ENCODE results near the gene ZNF844.
A peak's percentile ranks its signal among the peaks of the same experiment; 100 is the strongest.

The ZNF844 gene

DNA sequence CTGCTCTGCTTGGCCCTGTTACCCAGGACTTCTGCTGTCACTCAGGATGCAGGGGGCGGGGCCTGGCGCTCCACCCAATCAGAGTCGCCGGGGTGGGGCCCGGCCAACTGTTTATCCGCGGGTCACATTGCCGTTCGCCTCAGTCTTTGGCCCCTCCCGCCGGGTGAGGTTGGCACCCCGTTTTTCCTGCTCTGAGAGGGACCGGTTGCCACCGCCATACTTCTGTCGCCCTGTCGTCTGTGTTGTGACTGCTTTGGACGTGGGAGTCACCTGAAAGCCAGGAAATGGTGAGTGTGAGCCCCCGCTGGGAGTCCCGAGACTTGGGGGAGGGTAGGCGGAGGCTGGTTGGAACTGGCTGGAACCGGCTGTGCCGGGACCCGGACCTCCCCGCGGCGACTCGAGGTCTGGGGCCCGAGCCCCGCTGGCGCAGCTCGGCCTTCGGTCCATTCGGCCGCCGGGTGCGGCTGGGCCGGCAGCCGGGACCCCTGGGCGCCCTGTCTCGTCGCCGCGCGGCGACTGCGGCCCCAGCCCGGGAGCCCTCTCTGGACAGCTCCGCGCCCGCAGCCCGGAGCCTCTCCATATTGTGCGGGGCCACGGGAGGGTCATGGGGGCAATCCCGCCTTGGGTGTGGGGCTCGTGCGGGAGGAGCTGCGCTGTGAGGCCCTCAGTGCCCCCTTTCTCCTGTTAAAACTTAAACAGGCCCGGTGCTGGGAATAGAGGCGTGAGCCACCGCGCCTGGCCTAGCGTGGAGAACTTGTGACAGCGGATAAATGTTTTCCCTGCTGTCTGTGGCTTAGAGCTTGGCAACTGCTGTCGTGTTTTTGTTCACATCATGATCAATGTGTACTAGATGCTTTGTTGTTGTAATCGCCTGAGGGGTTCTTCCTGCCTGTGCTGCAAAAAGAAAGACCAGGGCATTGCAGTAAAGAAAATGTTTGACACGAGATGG lies at the start of gene ZNF844:
ZNF844 (plus strand) TSS at position 142 of the 949 bp plus-strand sequence; CDS start at position 285, 143 bp downstream.
- H3K4me3 Mint-ChIP-seq = peak within 1 kb of the TSS; percentile 96
- peaks cover 3% of the 10 kb centered on the region in 2 donors for H3K9me3 Mint-ChIP-seq
- no peaks in the 10 kb centered on the region for H3K27me3 Mint-ChIP-seq
- ATAC-seq (replicated peaks) = peak; percentile 93 to 94
- peaks cover 11 to 22% of the 10 kb centered on the region in 2 donors for H3K4me1 Mint-ChIP-seq
- peak; percentile 90 for DNase-seq
- peaks cover 11 to 13% of the 10 kb centered on the region in 2 donors for H3K36me3 Mint-ChIP-seq
- H3K27ac Mint-ChIP-seq = peak within 1 kb of the TSS; percentile 98

DNA sequence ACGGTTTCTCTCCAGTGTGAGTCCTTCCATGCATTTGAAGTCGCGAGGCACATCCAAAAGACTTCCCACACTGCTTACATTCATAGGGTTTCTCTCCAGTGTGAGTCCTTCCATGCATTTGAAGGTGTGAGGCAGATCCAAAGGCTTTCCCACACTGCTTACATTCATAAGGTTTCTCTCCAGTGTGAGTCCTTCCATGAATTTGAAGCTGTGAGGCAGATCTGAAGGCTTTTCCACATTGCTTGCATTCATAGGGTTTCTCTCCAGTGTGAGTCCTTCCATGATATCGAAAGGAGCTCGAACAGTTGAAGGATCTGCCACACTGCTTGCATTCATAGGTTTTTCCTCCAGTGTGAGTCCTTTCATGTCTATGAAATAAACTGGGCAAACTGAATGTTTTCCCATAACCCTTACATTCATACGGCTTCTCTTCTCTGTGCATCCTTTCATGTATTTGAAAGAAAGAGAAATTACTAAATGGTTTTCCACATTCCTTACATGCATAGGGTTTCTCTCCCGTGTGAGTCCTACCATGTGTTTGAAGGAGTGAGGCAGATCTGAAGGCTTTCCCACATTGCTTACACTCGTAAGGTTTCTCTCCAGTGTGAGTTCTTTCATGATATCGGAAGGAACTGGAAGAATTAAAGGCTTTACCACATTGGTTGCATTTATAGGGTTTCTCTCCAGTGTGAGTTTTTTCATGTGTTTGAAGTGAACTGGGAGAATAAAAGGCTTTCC lies 49.3 kb upstream of the ZNF844 start:
- Mint-ChIP-seq H3K36me3 (peaks cover 64% of the 10 kb centered on the region in 2 donors), H3K9me3 (peaks cover 23 to 27% of the 10 kb centered on the region in 2 donors), H3K4me1 (peaks cover 0 to 5% of the 10 kb centered on the region in 2 donors), H3K27ac (no peak overlapping the region), H3K27me3 (no peaks in the 10 kb centered on the region), H3K4me3 (no peak overlapping the region)
- ATAC-seq (replicated peaks) (no peak), DNase-seq (no peak)

DNA sequence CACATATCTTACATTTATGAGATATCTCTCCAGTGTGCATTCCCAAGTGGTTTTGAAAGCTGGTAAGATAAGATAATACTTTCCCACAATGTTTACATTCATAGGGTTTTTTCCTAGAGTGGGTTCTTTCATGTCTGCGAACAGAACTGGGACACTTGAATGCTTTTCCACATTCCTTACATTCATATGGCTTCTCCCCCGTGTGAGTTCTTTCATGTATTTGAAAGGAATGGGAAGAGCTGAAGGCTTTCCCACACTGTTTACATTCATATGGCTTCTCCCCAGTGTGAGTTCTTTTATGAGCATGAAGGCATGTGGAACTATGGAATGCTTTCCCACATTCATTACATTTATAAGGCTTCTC lies 48.8 kb upstream of the ZNF844 start:
- no peak for DNase-seq
- peaks cover 0 to 2% of the 10 kb centered on the region in 2 donors for H3K4me1 Mint-ChIP-seq
- no peak for ATAC-seq (replicated peaks)
- peaks cover 23 to 24% of the 10 kb centered on the region in 2 donors for H3K9me3 Mint-ChIP-seq
- H3K27ac Mint-ChIP-seq = no peak overlapping the region
- H3K4me3 Mint-ChIP-seq = no peak overlapping the region
- peaks cover 62% of the 10 kb centered on the region in 2 donors for H3K36me3 Mint-ChIP-seq
- no peaks in the 10 kb centered on the region for H3K27me3 Mint-ChIP-seq

DNA sequence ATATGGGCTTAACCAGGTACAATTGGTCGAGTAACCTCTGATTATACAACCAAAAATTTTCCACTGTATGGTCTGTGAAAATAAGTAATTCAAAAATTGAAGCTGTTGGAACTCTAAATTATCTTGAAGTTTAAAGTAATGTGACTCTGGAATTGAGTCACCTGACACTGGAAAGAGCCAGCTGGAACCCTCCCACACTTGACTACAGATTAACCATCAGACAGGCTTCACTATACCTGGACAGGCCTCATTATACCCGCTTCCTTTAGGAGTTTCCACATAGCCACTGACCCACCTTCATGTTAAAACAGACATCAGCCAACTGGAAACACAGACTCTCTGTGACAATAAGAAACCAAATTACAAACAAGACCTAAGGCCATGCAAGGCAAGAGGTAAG lies 30.3 kb upstream of the ZNF844 start:
- ATAC-seq (replicated peaks) (no peak), DNase-seq (no peak)
- peaks cover 15 to 30% of the 10 kb centered on the region in 2 donors for H3K4me1 Mint-ChIP-seq
- H3K36me3 Mint-ChIP-seq = peaks cover 0 to 5% of the 10 kb centered on the region in 2 donors
- no peaks in the 10 kb centered on the region for H3K9me3 Mint-ChIP-seq
- H3K27me3 Mint-ChIP-seq = no peaks in the 10 kb centered on the region
- peak overlapping the region; percentile 32 to 39 for H3K4me3 Mint-ChIP-seq
- H3K27ac Mint-ChIP-seq = no peak overlapping the region

DNA sequence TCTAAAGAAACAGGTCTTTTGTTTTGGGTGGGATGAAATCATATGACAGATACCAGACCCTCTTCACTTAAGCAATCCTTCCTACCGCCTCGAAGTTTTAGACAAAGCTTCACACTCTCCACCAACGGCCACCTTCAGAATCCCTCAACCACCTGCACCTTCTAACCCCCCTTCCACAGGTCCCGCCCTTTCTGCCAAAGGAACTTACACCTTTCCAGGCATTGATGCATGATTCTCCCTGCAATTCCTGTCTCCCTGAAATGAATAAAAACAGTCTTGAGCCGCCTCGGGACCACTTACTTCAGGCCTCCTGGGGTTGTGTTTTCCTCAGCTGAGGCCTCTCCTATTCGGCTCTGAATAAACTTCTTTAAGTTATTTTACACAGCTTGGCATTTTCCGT lies 29.9 kb upstream of the ZNF844 start:
- no peaks in the 10 kb centered on the region for H3K9me3 Mint-ChIP-seq
- DNase-seq = no peak
- ATAC-seq (replicated peaks) = no peak
- peak overlapping the region; percentile 32 to 39 for H3K4me3 Mint-ChIP-seq
- no peak overlapping the region for H3K27ac Mint-ChIP-seq
- H3K36me3 Mint-ChIP-seq = peaks cover 3 to 4% of the 10 kb centered on the region in 2 donors
- no peaks in the 10 kb centered on the region for H3K27me3 Mint-ChIP-seq
- peaks cover 15 to 30% of the 10 kb centered on the region in 2 donors for H3K4me1 Mint-ChIP-seq

DNA sequence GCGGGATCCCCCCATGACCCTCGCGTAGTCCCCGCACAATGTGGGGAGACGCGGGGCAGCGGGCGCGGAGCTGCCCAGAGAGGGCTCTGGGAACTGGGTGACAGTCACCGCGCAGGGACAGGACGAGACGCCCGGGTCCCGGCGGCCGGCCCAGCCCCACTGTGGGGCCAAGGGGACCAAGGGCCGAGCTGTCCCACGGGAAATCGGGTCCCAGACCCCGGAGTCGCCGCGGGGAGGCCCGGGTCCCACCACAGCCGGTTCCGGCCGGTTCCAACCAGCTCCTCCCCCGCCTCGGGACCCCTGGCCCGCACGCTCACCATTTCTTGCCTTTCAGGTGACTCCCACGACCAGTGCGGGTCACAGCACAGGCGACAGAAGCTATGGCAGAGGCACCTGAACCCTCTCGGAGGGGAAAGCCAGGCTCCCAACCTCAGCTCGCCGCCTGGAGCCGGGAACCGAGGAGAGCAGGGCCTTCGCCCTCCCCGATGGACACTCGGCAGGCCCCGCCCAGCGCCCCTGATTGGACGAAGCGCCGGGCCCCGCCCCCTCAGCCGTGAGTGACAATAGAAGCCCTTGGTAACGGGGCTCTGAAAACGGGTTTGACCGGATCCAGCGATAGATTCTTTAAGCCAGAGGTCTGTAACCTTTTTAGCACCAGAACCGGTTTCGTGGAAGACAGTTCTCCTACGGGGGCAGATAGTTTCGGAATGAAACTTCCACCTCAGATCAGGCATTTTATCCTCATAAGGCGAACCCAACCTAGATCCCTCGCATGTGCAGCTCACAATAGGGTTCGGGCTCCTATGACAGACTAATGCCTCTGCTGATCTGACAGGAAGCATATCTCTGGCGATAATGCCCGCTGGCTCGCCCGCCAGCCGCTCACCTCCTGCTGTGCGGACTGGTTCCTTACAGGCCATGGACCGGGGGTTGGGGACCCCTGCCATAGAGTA lies 29.0 kb upstream of the ZNF844 start, which contains the start of gene ZNF433:
ZNF433 (minus strand) TSS at position 460 of the 953 bp plus-strand sequence; CDS start at position 320, 140 bp downstream.
- Mint-ChIP-seq H3K27ac (peak within 1 kb of the TSS; percentile 97), H3K27me3 (no peaks in the 10 kb centered on the region), H3K36me3 (peaks cover 2 to 3% of the 10 kb centered on the region in 2 donors), H3K4me1 (peaks cover 15 to 30% of the 10 kb centered on the region in 2 donors), H3K4me3 (peak within 1 kb of the TSS; percentile 94 to 95), H3K9me3 (no peaks in the 10 kb centered on the region)
- peak; percentile 97 to 98 for ATAC-seq (replicated peaks)
- peak; percentile 83 for DNase-seq

DNA sequence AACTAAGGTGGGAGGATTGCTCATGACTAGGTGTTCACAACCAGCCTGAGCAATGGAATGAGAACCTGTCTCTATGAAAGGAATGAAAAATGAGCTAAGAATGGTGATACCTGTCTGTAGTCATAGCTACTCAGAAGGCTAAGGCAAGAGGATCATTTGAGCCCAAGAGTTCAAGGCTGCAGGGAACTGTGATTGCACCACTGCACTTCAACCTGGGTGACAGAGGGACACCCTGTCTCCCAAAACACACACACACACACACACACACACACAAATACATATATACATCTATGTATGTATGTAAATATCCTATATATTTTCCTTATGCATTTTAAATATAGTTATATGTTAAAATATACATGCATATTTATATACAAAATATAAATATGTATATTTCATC lies 21.6 kb upstream of the ZNF844 start:
- no peak for ATAC-seq (replicated peaks)
- Mint-ChIP-seq H3K36me3 (peaks cover 24 to 47% of the 10 kb centered on the region in 2 donors), H3K27me3 (no peaks in the 10 kb centered on the region), H3K27ac (no peak overlapping the region), H3K4me3 (no peak overlapping the region), H3K4me1 (no peaks in the 10 kb centered on the region), H3K9me3 (peaks cover 16 to 19% of the 10 kb centered on the region in 2 donors)
- DNase-seq = no peak

DNA sequence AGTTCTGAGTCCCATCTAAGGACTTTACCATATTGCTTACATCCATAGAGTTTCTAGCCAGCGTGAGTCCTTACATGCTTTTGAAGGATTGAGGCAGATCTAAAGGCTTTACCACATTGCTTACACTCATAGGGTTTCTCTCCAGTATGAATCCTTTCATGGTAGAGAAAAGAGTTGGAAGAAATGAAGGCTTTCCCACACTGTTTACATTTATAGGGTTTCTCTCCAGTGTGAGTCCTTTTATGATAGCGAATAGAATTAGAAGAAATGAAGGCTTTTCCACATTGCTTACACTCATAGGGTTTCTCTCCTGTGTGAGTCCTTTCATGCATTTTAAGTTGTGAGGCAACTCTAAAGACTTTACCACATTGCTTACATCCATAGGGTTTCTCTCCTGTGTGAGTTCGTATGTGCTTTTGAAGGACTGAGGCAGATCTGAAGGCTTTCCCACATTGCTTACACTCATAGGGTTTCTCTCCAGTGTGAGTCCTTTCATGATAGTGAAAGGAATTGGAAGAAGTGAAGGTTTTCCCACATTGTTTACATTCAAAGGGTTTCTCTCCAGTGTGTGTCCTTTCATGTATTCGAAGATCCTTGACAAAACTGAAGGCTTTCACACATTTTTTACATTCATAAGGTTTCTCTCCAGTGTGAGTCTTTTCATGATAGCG lies 20.6 kb upstream of the ZNF844 start:
- H3K9me3 Mint-ChIP-seq = peaks cover 16 to 19% of the 10 kb centered on the region in 2 donors
- ATAC-seq (replicated peaks) = no peak
- DNase-seq = no peak
- no peaks in the 10 kb centered on the region for H3K4me1 Mint-ChIP-seq
- no peak overlapping the region for H3K27ac Mint-ChIP-seq
- H3K27me3 Mint-ChIP-seq = no peaks in the 10 kb centered on the region
- no peak overlapping the region for H3K4me3 Mint-ChIP-seq
- peaks cover 24 to 47% of the 10 kb centered on the region in 2 donors for H3K36me3 Mint-ChIP-seq

DNA sequence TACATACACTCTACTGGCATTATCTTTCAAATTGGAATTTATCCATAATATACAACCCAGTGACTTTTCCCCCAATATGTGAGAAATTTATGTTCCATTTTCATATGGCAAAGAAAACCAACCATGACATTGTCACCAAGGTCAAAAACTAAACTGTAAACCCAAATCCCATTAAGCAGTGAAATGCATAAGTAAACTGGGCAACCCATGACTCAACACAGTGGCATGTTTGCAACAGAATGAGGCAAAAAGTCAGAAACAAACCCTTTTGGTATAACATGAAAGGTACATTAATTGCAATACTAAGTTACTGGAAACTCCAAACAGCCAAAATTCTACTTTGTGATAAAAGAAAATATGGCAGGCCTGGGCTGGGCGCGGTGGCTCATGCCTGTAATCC lies 16.7 kb upstream of the ZNF844 start:
- no peak for ATAC-seq (replicated peaks)
- H3K27me3 Mint-ChIP-seq = no peaks in the 10 kb centered on the region

DNA sequence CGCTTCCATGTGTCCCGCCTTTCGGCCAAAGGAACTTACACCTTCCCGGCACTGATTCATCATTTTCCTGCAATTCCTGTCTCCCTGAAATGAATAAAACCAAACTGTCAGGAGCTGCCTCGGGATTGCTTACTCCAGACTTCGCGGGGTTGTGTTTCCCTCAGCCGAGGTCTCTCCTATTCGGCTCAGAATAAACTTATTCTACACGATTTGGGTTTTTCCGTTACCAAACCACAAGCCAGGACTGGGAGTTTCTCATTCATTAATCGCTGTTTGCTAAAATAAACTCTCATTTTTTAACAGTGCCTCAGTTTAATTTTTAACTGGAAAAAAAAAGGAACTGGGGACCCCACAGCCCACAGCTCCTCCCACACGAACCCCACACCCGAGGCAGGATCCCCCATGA lies 12.4 kb upstream of the ZNF844 start:
- H3K4me3 Mint-ChIP-seq = peak overlapping the region; percentile 84 to 88
- ATAC-seq (replicated peaks) = peak in 1 of 2 donors; percentile 28
- no peaks in the 10 kb centered on the region for H3K9me3 Mint-ChIP-seq
- peak overlapping the region; percentile 83 for H3K27ac Mint-ChIP-seq
- peaks cover 4 to 22% of the 10 kb centered on the region in 2 donors for H3K27me3 Mint-ChIP-seq
- no peaks in the 10 kb centered on the region for H3K36me3 Mint-ChIP-seq
- DNase-seq = no peak
- H3K4me1 Mint-ChIP-seq = peaks cover 7 to 22% of the 10 kb centered on the region in 2 donors

More for the DNA sequence above, 16.7 kb upstream of the ZNF844 start:
- Mint-ChIP-seq H3K4me1 (peaks cover 5 to 11% of the 10 kb centered on the region in 2 donors), H3K4me3 (no peak overlapping the region), H3K36me3 (peaks cover 18 to 31% of the 10 kb centered on the region in 2 donors), H3K9me3 (peaks cover 11 to 13% of the 10 kb centered on the region in 2 donors), H3K27ac (no peak overlapping the region)
- no peak for DNase-seq

DNA sequence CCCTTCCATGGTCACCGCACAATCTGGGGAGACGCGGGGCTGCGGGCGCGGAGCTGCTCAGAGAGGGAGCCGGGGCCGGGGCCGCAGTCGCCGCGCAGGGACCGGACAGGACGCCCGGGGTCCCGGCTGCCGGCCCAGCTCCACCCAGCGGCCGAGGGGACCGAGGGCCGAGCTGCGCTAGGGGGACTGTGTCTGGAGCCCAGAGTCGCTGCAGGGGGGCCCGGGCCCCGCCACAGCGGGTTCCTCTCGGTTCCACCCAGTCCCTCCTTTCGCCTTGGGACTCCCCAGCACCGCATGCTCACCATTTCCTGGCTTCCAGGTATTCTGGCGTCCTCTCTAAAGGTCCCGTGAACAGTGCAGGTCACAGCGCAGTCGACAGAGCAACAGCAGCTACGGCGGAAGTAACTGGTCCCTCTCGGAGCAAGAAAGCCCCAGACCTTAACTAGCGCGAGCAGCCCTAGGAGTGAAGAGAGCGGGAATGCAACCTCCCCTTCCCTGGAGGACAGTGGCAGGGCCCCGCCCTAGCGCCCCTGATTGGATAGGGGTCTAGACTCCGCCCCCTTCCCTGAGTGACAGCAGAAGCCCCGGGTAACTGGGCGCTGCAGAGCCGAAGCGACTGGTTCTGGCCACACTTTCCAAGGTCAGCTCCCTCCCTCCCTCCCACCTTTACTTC lies 11.9 kb upstream of the ZNF844 start, which contains the start of gene ZNF878:
ZNF878 (minus strand) TSS at position 465 of the 673 bp plus-strand sequence; CDS start at position 305, 160 bp downstream.
- peaks cover 4 to 26% of the 10 kb centered on the region in 2 donors for H3K27me3 Mint-ChIP-seq
- H3K9me3 Mint-ChIP-seq = no peaks in the 10 kb centered on the region
- ATAC-seq (replicated peaks) (peak; percentile 90), DNase-seq (peak; percentile 74)
- H3K27ac Mint-ChIP-seq = peak within 1 kb of the TSS; percentile 83
- H3K4me1 Mint-ChIP-seq = peaks cover 7 to 22% of the 10 kb centered on the region in 2 donors
- H3K4me3 Mint-ChIP-seq = peak within 1 kb of the TSS; percentile 84 to 88
- no peaks in the 10 kb centered on the region for H3K36me3 Mint-ChIP-seq

DNA sequence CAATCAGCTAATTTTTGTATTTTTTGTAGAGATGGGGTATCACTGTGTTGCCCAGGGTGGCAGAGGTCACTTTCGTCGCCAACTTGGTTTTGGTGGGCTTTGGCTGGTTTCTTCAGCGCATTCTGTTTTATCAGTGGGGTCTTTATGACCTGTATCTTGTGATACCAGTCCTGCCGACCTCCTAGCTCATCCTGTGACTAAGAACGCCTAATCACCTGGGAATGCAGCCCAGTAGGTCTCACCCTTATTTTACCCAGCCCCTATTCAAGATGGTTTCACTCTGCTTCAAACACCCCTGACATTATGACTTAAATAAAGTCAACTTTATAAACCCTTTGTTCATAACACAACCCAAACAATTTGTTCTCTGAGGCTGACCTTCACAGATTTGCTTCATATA lies 8.7 kb upstream of the ZNF844 start:
- ATAC-seq (replicated peaks) (no peak), DNase-seq (no peak)
- H3K27me3 Mint-ChIP-seq = peaks cover 4 to 27% of the 10 kb centered on the region in 2 donors
- H3K9me3 Mint-ChIP-seq = no peaks in the 10 kb centered on the region
- H3K27ac Mint-ChIP-seq = no peak overlapping the region
- H3K4me3 Mint-ChIP-seq = no peak overlapping the region
- H3K36me3 Mint-ChIP-seq = no peaks in the 10 kb centered on the region
- H3K4me1 Mint-ChIP-seq = peaks cover 10 to 32% of the 10 kb centered on the region in 2 donors
